IMR-90 (cell line): Measurements from ENCODE around the gene ZC2HC1B.

Experiments used
- CTCF ChIP-seq: conservative IDR thresholded peaks from 2 replicates; pipeline ENCODE4 v1.5.1; 2012; ENCODE audit warnings: mild to moderate bottlenecking, low read depth, low read length, improper control_type of control experiment
- FOS ChIP-seq: fragments of 150-350 bp; IDR thresholded peaks from 2 replicates; pipeline ENCODE4 v1.6.1; 2016; ENCODE audit warnings: low read depth, low read length
- MAFK ChIP-seq: IDR thresholded peaks from 2 replicates; pipeline ENCODE4 v1.6.1; 2012; ENCODE audit warnings: low read depth, low read length, improper control_type of control experiment
- POLR2A ChIP-seq: IDR thresholded peaks from 2 replicates; pipeline ENCODE4 v1.6.1; 2012; ENCODE audit warnings: mild to moderate bottlenecking, low read depth, low read length
- RAD21 ChIP-seq: IDR thresholded peaks from 2 replicates; pipeline ENCODE4 v1.6.1; 2012; ENCODE audit warnings: low read length, improper control_type of control experiment
- TF ChIP-seq, protein P1 (sequence below): fragments of 150-350 bp; IDR thresholded peaks from 2 replicates; pipeline ENCODE4 v1.6.1; 2016; ENCODE audit warnings: low read depth, mild to moderate bottlenecking, low read length, moderate library complexity, borderline replicate concordance

DNA sequence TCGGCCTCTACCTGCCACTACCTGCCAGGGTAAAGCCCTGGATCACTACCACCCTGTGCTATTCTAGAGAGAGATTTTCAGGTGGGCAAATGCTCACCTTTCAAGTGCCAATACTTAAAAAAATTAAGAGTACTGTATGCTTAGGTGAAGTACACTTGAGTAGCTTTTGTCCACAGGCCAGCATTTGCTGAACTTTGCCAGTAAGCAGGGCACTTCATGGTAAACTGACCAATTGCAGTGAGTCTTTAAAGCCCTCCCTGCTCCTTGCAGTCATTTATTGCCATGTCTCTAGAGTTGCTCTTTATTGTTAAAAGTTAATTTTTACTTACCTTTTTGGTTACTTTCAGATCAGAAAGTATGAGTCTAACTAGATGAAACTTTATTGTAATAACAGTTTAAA, 85.3 kb downstream of the ZC2HC1B start:
- TF ChIP-seq CTCF = no peak
- TF ChIP-seq POLR2A = no peak
- TF ChIP-seq FOS = no peak
- TF ChIP-seq MAFK = no peak
- TF ChIP-seq, protein P1, sequence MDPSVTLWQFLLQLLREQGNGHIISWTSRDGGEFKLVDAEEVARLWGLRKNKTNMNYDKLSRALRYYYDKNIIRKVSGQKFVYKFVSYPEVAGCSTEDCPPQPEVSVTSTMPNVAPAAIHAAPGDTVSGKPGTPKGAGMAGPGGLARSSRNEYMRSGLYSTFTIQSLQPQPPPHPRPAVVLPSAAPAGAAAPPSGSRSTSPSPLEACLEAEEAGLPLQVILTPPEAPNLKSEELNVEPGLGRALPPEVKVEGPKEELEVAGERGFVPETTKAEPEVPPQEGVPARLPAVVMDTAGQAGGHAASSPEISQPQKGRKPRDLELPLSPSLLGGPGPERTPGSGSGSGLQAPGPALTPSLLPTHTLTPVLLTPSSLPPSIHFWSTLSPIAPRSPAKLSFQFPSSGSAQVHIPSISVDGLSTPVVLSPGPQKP = no peak
- TF ChIP-seq RAD21 = no peak
